Nephron (organoid): Measurements from ENCODE around the gene ASIC2.

ENCODE experiments used
- H3K27ac Mint-ChIP-seq, 3 experiments: 2 replicates each; pipeline ENCODE4 v1.8.0; 2020; ENCODE audit warnings: mixed read lengths in 3 of 3, mild to moderate bottlenecking in 2 of 3, moderate library complexity in 1 of 3
- H3K27me3 Mint-ChIP-seq: 2 replicates; pipeline ENCODE4 v1.8.0; 2021; ENCODE audit warnings: low read depth, mild to moderate bottlenecking, moderate library complexity, mixed read lengths
- H3K36me3 Mint-ChIP-seq: 2 replicates; pipeline ENCODE4 v1.8.0; 2020; ENCODE audit warnings: low read depth, mixed read lengths
- H3K4me1 Mint-ChIP-seq: 2 replicates; pipeline ENCODE4 v1.8.0; 2020; ENCODE audit warnings: mixed read lengths
- H3K4me3 Mint-ChIP-seq, 3 experiments: 2 replicates each; pipeline ENCODE4 v1.8.0; 2020; ENCODE audit warnings: mild to moderate bottlenecking in 3 of 3, mixed read lengths in 3 of 3, moderate library complexity in 2 of 3
- H3K9me3 Mint-ChIP-seq: 2 replicates; pipeline ENCODE4 v1.8.0; 2020; ENCODE audit warnings: mixed read lengths
- TF ChIP-seq, protein P1 (sequence below), 3 experiments: fragments of 200-600 bp; sonication (generic); IDR thresholded peaks; one replicate each; pipeline ENCODE4 v1.5.0; 2021; ENCODE audit warnings: antibody characterized with exemption in 3 of 3; ENCODE audit not compliant: unreplicated experiment in 3 of 3

Gene ASIC2

DNA sequence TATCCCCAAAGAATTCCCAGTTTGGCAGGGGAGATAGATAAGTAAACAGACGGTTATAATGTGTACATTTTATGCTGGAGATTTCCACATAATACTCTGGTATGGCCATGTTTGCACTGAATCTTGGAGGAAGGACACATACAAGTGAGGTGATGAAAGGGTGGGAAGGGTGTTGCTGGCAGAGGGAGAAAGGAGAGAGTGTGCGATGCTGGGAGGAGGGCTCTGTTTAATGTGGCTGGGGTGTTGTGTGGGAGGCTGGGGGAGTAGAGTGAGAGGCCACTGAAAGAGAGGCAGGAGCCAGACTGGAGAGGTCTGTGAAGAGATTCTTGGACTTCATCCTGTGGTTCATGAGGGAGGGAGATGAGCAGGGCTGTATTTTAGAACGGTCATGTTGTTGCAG lies 213.9 kb downstream of the ASIC2 start:
- TF ChIP-seq, protein P1, sequence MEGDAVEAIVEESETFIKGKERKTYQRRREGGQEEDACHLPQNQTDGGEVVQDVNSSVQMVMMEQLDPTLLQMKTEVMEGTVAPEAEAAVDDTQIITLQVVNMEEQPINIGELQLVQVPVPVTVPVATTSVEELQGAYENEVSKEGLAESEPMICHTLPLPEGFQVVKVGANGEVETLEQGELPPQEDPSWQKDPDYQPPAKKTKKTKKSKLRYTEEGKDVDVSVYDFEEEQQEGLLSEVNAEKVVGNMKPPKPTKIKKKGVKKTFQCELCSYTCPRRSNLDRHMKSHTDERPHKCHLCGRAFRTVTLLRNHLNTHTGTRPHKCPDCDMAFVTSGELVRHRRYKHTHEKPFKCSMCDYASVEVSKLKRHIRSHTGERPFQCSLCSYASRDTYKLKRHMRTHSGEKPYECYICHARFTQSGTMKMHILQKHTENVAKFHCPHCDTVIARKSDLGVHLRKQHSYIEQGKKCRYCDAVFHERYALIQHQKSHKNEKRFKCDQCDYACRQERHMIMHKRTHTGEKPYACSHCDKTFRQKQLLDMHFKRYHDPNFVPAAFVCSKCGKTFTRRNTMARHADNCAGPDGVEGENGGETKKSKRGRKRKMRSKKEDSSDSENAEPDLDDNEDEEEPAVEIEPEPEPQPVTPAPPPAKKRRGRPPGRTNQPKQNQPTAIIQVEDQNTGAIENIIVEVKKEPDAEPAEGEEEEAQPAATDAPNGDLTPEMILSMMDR (IDR thresholded peaks at IDR 0.05; ENCODE audit: unreplicated experiment in 3 of 3): no peak
- H3K9me3 Mint-ChIP-seq: no peaks in the 10 kb centered on the region
- peaks cover 5% of the 10 kb centered on the region for H3K4me1 Mint-ChIP-seq
- H3K27me3 Mint-ChIP-seq: peaks cover 9% of the 10 kb centered on the region
- no peaks in the 10 kb centered on the region for H3K36me3 Mint-ChIP-seq
- no peak overlapping the region for H3K27ac Mint-ChIP-seq
- no peak overlapping the region for H3K4me3 Mint-ChIP-seq

DNA sequence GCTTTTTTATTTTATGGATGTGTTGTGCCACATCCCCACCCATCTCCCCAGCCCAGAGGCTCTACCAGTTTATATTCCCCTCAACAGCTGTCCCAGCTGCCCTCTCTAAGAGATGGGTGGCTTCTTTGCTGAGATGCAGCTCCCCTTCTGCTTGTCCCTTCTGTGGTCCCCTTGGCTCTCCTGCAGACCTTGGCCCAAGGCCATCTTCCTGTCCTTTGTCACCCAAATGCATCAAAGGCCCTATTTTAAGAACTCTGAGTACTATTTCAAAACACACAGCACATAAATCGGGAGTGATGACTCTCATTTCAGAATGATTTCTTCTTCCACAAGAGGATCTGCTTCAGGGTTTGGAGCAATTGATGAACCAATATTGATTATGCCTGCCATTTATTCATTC lies 216.1 kb downstream of the ASIC2 start:
- H3K27ac Mint-ChIP-seq: no peak overlapping the region
- no peak overlapping the region for H3K4me3 Mint-ChIP-seq
- TF ChIP-seq, protein P1 (IDR thresholded peaks at IDR 0.05; ENCODE audit: unreplicated experiment in 3 of 3): no peak
- no peaks in the 10 kb centered on the region for H3K36me3 Mint-ChIP-seq
- peaks cover 16% of the 10 kb centered on the region for H3K27me3 Mint-ChIP-seq
- peaks cover 5% of the 10 kb centered on the region for H3K4me1 Mint-ChIP-seq
- no peaks in the 10 kb centered on the region for H3K9me3 Mint-ChIP-seq

DNA sequence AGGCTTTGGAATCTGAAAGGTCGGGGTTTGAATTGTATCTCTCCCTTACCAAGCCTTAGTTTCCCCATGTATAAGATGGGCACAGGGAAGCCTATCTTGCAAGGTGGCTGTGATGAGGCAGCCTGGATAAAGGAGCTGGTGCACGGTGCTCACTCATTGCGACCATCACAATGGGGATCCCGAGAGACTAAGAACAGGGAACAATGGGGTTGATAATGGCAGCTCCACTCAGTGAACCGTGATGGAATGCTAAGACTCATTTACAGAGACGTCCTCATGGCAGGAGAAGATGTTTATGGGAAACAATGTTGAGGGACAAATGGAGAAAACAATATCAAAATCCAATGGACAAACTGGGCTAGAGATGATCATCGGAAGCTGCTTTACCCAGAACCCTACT lies 219.7 kb downstream of the ASIC2 start:
- H3K27me3 Mint-ChIP-seq: peaks cover 24% of the 10 kb centered on the region
- H3K4me3 Mint-ChIP-seq: no peak overlapping the region
- TF ChIP-seq, protein P1 (IDR thresholded peaks at IDR 0.05; ENCODE audit: unreplicated experiment in 3 of 3): no peak
- no peak overlapping the region for H3K27ac Mint-ChIP-seq
- H3K36me3 Mint-ChIP-seq: no peaks in the 10 kb centered on the region
- H3K9me3 Mint-ChIP-seq: peaks cover 2% of the 10 kb centered on the region
- no peaks in the 10 kb centered on the region for H3K4me1 Mint-ChIP-seq

DNA sequence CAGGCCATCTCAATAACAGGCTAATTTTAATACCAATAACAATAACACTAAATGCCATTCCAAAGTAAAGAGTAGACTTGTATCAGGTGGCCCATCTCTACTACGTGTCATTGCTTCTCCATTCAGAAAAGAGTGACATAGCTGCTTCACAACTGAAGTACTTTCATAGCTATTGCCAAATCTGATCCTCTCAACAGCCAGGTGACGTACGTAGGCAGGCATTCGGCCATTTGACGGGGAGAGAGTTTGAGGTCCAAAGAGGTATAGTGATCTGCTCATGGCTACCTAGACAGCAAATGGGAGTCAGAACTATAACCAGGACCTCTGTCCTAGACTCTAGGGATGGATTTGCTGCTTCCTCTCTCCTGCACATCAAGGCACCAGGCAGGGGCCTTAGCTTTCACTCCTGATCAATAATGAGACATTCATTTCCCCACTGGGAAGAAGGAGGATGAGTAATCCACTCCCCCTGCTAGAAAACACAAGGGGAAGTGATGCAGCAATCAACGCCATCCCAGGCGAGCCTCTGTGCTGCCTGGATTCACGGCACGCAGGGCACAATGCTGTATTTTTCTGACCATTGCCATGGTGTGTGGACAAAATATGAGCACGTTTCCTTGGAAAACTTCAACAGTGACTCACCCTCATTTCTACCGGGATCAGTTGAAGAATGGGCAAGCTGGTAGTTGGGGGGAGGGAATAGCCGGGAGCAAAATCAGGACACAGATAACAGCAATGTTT lies 220.5 kb downstream of the ASIC2 start:
- Mint-ChIP-seq H3K4me3 (no peak overlapping the region), H3K9me3 (peaks cover 2% of the 10 kb centered on the region), H3K27ac (no peak overlapping the region), H3K36me3 (no peaks in the 10 kb centered on the region), H3K4me1 (no peaks in the 10 kb centered on the region), H3K27me3 (peaks cover 24% of the 10 kb centered on the region)
- TF ChIP-seq, protein P1 (IDR thresholded peaks at IDR 0.05; ENCODE audit: unreplicated experiment in 3 of 3): no peak

DNA sequence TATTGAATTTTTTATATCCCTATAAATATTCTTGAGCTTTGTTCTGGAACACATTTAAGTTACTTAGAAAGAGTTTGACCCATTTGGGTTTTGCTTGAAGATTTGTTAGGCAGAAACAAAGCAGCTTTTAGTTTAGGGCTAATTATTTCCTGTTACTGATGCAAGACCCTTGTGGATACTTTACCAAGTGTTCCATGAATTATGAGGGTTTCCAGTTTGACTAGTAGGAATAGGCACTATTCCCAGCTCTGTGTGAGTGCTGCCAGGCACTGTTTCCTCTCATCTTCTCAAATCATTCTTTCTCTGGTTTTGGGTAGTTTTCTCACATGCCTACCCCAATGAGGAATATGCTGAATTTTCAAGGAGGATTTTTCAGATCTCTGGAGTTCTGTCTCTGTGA lies 221.4 kb downstream of the ASIC2 start:
- H3K9me3 Mint-ChIP-seq: peaks cover 2% of the 10 kb centered on the region
- no peaks in the 10 kb centered on the region for H3K4me1 Mint-ChIP-seq
- no peaks in the 10 kb centered on the region for H3K36me3 Mint-ChIP-seq
- no peak overlapping the region for H3K4me3 Mint-ChIP-seq
- peaks cover 22% of the 10 kb centered on the region for H3K27me3 Mint-ChIP-seq
- no peak overlapping the region for H3K27ac Mint-ChIP-seq
- TF ChIP-seq, protein P1 (IDR thresholded peaks at IDR 0.05; ENCODE audit: unreplicated experiment in 3 of 3): no peak

DNA sequence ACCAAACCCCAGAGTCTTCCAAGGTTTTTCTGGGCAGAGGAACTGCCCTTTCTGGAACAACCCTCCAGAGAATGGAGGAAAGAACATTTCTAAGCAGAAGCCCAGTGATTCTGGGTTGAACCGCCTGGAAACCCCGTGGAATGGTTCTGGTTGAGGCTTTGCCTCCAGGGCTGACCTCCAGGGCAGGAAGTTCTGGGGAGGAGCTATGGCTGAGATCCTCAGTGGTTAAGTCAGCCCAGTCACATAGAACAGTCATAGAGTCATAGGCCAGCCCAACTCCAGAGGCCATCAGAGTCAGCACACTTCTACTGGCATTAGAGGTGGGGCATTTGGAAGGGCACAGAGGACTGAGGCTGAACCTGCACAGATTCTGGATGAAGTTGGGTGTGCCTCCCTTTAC lies 235.5 kb downstream of the ASIC2 start:
- Mint-ChIP-seq H3K9me3 (peaks cover 6% of the 10 kb centered on the region), H3K27me3 (peaks cover 12% of the 10 kb centered on the region), H3K4me1 (no peaks in the 10 kb centered on the region), H3K36me3 (no peaks in the 10 kb centered on the region), H3K4me3 (no peak overlapping the region), H3K27ac (no peak overlapping the region)
- TF ChIP-seq, protein P1 (IDR thresholded peaks at IDR 0.05; ENCODE audit: unreplicated experiment in 3 of 3): no peak
